ENCODE results near the gene SLC22A23. TPM values are rescaled to one million over a fixed set of nuclear protein-coding genes. Genes with fewer than 3 reads are reported as not detected.

SLC22A23 gene
- total RNA-seq, 1 experiment from 2014 or later: 2.7 TPM

GRCh38 chr6:3319610-3320200, 137.1 kb downstream of the SLC22A23 start:
- DNase-seq (ENCODE audit: low read depth): no peak

- DNase-seq (ENCODE audit: low read depth): no peak
Measured at GRCh38 chr6:3318821-3319540, 137.9 kb downstream of the SLC22A23 start.

- no peak for DNase-seq (ENCODE audit: low read depth)
Measured at GRCh38 chr6:3318226-3318625, 138.6 kb downstream of the SLC22A23 start.

GRCh38 chr6:3317741-3318211, 139.1 kb downstream of the SLC22A23 start:
- DNase-seq (ENCODE audit: low read depth): no peak

- DNase-seq (ENCODE audit: low read depth): no peak
Measured at GRCh38 chr6:3316818-3317217, 140.0 kb downstream of the SLC22A23 start.

- no peak for DNase-seq (ENCODE audit: low read depth)
Measured at GRCh38 chr6:3316331-3316730, 140.5 kb downstream of the SLC22A23 start.

GRCh38 chr6:3315841-3316240, 141.0 kb downstream of the SLC22A23 start:
- no peak for DNase-seq (ENCODE audit: low read depth)

- DNase-seq (ENCODE audit: low read depth): no peak
Measured at GRCh38 chr6:3314621-3315467, 142.0 kb downstream of the SLC22A23 start.

- DNase-seq (ENCODE audit: low read depth): no peak
Measured at GRCh38 chr6:3314176-3314575, 142.7 kb downstream of the SLC22A23 start.

- DNase-seq (ENCODE audit: low read depth): no peak
Measured at GRCh38 chr6:3312604-3313231, 144.1 kb downstream of the SLC22A23 start.

GRCh38 chr6:3311826-3312225, 145.0 kb downstream of the SLC22A23 start:
- no peak for DNase-seq (ENCODE audit: low read depth)

GRCh38 chr6:3310703-3311102, 146.1 kb downstream of the SLC22A23 start:
- no peak for DNase-seq (ENCODE audit: low read depth)

- no peak for DNase-seq (ENCODE audit: low read depth)
Measured at GRCh38 chr6:3310051-3310448, 146.8 kb downstream of the SLC22A23 start.

GRCh38 chr6:3309391-3310050, 147.3 kb downstream of the SLC22A23 start:
- no peak for DNase-seq (ENCODE audit: low read depth)

GRCh38 chr6:3308106-3308505, 148.7 kb downstream of the SLC22A23 start:
- no peak for DNase-seq (ENCODE audit: low read depth)

GRCh38 chr6:3307436-3307835, 149.4 kb downstream of the SLC22A23 start:
- no peak for DNase-seq (ENCODE audit: low read depth)

- no peak for DNase-seq (ENCODE audit: low read depth)
Measured at GRCh38 chr6:3306848-3307247, 150.0 kb downstream of the SLC22A23 start.

GRCh38 chr6:3305831-3306230, 151.0 kb downstream of the SLC22A23 start:
- no peak for DNase-seq (ENCODE audit: low read depth)

- no peak for DNase-seq (ENCODE audit: low read depth)
Measured at GRCh38 chr6:3305216-3305565, 151.7 kb downstream of the SLC22A23 start.

GRCh38 chr6:3304500-3305215, 152.2 kb downstream of the SLC22A23 start:
- DNase-seq (ENCODE audit: low read depth): no peak

Data from Daoy (cell line).